HL-60 (cell line): ENCODE data around the gene KLF18.

Source experiments
- CTCF ChIP-seq: IDR thresholded peaks from one replicate; pipeline ENCODE4 v1.5.1; 2011; ENCODE audit warnings: low read length, control low read depth, inconsistent platforms; ENCODE audit not compliant: insufficient read depth
- GABPA ChIP-seq: IDR thresholded peaks from 2 replicates; pipeline ENCODE4 v1.6.1; 2012; ENCODE audit warnings: low read depth
- POLR2AphosphoS5 ChIP-seq: IDR thresholded peaks from 2 replicates; pipeline ENCODE4 v1.6.1; 2012; ENCODE audit warnings: low read depth

DNA sequence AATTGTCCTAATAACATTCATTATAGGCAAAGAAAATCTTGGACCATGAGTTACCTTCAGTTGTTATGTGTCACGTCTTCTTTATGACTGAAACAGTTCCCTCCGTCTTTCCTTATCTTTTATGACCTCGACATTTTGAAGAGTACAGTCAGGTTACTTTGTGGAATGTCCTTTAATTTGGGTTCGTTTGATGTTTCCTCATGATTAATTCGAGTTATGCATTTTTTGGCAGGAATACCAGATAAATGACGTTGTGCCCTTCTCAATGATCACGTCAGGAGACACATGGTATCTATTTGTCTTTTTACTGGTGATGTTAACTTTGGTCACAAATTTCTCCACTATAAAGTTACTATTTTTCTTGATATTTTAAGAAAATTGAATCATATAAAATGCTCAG is 40.1 kb downstream of the KLF18 start:
- TF ChIP-seq CTCF (no peak), POLR2AphosphoS5 (no peak), GABPA (no peak)
